Measurements from ENCODE around the gene DOK3.
"Not testable (repeated sequence)": the region's sequence is repeated elsewhere in the genome, so short reads cannot be mapped to it uniquely, and the experiment has no call there.

The DOK3 gene

GRCh38 chr5:177534433-177534832 is 24.8 kb upstream of the DOK3 start:
- not testable (repeated sequence) for DNase-seq

- DNase-seq, result no peak
Measured at GRCh38 chr5:177531209-177531940, 21.7 kb upstream of the DOK3 start.

GRCh38 chr5:177530638-177531037 is 21.0 kb upstream of the DOK3 start:
- no peak for DNase-seq

DNA sequence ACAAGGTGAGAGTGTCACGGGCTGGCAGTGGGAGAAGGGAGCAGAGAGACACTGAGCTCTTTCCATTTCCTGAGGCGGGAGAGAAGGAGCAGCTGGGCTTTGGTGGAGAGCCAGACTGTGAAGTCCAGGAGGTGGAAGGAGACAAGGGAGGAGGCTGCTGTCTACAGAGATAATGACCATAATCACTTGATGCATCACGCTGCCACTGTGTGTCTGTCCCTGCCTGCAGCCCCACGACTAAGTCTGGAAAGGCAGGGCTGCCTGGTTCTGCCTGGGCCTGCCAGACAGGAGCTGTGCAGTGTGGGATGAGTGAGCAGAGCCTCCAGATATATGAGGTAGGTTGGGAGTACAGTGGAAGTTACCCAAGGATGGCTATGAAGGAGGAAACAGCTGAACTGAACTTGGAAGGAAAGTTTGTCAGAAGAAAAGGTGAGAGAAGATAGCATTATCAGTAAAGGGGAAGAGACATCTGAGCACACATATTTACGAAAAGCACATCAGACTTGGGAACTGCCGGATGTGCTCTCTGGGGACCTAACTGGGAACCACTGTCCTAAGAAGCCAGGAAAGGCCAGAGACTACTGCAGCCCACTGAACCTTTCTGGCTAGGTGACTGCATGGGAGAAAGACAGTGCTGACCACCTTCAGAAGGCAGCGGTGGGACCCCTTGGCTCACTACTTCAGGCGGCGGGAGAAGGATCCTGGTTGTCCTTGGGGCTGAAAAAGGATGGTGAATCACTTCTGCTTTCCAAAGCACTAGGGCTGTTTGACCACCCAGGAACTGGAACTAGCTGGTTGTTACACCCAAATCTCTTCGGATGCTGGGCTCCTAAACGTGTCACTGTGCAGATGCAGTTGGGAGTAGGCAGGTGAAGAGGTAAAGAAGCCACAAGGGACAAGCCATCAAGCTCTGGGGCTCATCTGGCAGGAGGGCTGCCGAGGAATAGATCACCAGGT is 19.9 kb upstream of the DOK3 start:
- DNase-seq, result no peak

- DNase-seq, result no peak
Measured at GRCh38 chr5:177528631-177529030, 19.0 kb upstream of the DOK3 start.

DNA sequence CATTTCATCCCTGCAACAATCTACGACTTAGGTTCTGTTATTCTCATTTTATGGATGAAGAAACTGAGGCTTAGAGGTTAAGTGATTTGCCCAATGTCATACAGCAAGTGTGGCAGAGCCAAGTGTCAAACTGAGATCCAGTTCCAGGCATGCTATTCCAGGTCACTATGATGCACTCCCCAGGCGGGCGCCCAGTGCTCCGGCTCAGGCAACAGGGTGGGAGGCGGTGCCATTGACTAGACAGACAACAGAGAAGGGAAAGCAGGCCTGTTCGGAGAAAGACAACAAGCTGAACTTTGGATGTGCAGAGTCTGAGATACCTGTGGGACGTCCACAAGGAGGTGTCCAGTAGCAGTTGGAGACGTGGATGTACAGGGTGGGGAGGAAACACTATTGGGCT is 18.0 kb upstream of the DOK3 start:
- DNase-seq, result no peak

- DNase-seq, result no peak
Measured at GRCh38 chr5:177526791-177527190, 17.2 kb upstream of the DOK3 start.

- DNase-seq, result no peak
Measured at GRCh38 chr5:177526191-177526590, 16.6 kb upstream of the DOK3 start.

GRCh38 chr5:177524941-177525655 is 15.5 kb upstream of the DOK3 start:
- DNase-seq, result no peak

- DNase-seq, result no peak
Measured at GRCh38 chr5:177524539-177524900, 14.9 kb upstream of the DOK3 start.

DNA sequence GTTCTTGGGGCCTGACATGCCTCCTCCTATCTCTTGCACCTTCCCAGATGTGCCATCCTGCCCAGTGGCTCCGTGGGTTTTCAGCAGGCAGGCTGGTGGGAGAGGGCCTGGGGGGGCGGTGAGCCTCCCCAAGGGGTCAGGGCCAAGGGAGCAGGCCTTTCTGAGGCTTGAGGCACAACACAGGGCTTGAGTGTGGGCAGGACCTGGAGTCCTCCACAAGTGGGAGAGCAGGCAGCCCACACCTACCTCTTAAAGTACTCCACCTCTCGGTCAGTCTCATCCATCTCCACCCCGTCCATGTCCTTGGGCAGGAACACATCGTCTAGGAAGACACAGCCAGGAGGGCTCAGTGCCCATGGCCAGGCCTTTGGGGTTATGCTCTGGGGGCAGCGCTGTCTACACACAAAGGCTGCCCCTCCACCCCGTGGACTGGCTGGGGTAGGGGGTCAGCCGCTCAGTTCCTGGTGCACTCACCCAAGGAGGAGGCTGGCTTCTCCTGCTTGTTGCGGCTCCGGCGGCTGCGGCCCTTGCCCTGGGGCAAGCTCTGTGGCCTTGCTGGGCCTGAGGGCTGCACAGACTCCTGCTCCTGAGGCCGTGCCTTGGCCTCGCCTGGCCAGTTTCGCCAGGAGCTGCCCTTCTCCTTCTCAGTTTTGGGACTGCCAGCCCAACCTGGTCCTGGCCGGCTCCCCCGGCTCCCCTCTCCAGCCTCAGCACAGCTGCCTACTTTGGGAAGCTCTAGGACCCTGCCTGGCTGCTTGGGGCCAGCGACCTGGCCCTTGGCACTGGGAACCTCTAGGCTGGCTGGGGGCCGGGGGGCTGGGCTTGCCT is 14.3 kb upstream of the DOK3 start:
- no peak for DNase-seq

DNA sequence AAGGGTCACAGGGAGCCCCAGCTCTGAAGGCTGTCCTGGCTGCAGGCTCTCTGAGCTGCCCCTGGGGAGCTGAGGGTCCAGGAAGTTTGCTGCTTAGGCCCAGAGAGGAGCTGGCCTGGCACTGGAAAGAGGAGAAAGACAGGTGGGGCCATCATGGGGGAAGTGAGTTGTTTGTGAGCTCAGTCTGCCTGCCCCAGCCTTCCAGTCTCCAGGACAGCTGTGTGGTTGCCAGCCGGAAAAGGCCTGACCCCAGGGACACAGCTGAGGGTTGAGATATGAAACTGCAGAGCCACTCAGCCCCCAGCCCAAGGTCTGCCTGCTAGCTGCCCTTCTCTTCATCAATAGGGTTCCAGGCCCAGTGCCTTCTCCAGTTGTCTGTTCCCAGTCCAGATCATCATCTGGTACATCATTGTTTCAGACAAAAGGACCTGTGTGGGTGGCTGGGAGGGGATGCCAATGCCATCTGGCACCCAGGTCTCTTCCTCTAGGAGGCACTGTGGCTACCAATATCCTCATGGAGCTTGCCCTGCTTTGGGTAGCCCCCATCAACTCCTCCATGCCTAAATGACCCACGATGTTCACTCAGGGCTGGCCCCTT is 11.4 kb upstream of the DOK3 start:
- DNase-seq, result no peak

DNA sequence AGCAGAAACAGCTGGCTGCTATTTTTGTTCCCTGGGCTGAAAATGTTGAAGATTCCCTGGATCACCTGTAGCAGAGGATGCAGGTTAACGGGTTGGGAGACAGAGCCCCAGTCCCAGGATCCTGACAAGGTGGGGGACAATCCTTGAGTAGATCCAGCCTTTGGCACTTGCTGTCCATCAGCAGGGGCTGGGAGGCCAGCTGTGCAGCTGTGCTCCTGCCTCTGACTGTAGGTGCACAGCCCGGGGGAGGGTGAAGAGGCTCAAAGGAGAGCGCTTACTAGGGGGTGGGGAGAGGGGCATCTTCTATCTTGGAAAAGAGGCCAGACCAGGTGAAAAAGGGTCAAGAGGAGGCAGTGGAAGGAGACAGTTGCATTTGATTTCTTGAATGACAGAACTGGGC is 10.6 kb upstream of the DOK3 start:
- DNase-seq, result no peak

DNA sequence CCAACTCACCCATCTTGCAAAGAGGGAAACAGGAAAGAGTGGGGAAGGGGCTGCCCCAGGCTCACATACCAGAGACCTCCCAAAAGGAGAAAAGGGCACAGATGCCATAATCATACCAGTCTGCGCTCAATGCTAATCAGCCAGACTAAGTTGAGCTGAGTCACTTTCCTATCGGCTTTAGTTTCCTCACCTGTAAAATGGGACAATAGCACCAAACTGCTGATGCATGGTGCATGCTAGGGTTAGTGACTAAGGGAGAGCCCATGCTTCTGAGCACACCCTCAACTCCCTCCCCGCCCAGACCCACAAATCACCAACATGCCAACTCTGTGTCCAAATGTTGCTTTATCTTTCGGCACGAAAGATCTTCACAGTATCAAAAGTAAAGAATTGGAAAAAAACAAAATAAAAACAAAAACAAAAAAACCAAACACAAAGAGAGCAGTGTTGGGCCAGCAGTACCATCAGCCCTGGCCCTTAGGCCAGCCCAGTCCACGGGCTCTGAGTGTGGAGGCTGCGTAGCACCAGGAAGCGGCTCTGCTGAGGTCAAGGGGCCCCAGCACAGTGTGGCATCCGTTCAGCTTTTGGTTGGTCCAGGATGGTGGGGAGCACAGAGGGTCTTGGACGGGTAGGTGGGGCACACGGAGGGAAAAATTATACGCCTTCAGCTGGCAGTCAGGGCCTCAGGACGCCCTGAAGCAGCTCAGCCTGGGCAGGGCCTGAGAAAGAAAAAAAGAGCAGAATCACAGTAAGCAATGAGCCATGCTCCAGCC is 10.0 kb upstream of the DOK3 start:
- no peak for DNase-seq

DNA sequence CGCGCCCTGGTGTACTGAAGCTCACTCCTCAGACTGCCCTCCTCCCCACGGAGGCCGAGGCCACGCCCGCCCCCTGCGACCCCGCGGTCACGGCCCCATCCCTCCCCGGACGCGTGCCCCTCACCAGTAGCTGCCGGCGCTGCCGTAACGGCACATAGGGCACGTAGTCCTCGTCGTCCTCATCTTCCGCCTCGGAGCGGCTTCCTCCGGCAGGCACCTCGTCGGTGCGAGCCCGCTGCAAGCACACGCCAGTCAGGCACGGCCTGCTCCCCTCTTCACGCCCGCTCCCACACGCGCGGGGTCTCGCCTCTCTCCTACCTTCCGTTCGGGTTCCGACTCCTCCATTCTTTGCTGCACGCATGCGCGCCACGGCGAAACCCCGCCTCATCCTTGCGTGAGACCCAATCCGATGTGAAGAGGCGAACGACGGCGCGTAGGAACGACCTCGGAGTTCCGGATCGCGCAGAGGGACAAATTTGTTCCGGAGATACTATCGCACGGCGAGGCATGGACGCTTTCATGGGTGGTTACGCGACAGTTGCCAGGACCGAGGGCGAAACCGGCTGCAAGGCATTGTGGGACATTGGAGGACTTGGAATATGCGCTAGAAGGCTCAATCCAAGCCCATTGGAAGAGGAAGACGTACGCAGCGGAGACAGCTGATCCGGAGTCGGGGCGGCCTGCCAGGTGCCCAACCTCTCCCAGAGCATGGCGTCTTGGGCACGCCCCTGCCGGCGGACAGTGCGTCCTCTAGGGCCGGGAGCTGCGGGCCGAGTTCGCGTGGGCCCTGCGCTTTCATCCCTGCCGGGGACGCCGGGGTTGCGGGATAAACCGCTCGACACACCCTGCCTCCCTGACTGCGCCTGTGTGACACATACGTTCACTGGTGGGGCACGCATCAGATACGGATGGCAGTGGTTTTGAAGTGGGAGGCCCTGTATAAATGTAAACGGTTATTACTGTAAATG is 7.3 kb upstream of the DOK3 start, which contains the start of gene DDX41:
Gene DDX41, minus strand, starts transcription at position 361 of the 968 bp plus-strand sequence. Its CDS starts 16 bp downstream, at position 345.
- DNase-seq, result peak; percentile 98

DNA sequence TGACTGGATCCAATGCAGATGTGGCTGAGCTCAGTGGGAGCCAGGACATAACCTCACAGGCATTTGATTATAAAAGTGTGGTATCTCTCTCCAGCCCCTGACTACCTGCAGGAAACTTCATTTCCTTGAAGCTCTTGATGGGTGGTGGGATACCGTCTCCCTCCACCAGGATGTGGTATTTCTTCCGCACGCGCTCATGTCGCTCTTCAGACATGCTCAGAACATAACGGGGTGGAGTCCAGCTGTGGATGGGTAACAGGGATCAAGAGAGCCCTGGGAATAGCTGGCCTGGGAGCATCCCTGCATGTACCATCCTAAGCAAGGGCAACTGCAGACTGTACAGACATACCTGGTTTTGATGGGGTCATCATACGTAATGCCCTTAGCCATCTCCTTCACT is 6.0 kb upstream of the DOK3 start:
- DNase-seq, result no peak

DNA sequence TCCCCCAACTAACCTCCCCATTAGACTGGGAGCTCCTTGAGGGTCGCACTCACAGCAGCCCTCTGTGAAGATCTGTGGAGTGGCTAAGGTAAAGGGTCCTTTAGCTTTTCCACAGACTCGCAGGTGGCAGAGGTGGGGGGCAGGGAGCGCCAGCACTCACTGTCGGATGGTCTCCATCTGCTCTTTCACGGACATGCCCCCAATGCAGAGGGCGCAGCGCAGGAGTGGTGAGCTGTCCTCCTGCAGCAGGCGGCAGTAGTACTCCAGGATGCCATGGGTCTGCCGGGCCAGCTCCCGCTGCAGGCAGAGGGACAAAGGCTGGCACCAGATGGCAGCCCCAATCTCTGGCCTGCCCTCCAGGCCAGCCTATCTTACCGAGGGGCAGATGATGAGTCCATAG is 4.9 kb upstream of the DOK3 start:
- no peak for DNase-seq

DNA sequence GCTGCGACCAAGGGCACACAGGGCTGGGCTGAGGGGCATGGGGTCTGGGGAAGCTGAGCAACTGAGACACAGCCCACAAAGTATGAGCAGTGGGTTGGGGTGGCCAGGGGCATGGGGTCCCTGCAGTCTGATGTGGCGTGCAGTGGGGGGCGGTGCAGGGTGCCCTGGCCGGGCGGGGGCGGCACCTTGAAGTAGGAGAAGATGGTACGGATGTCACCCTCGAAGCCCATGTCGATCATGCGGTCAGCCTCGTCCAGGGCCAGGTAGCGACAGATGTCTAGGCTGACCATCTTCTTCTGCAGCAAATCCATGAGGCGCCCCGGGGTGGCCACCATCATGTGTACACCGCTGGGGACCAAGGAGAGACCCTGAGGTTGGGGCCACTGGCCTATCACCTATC is 3.9 kb upstream of the DOK3 start:
- DNase-seq, result no peak

GRCh38 chr5:177512736-177513380 is 3.2 kb upstream of the DOK3 start:
- DNase-seq, result no peak
